KMS-11 (cell line): ENCODE data around the gene PAQR8.
A peak's percentile ranks its signal among the peaks of the same experiment; 100 is the strongest.

ENCODE experiments used
- H2AFZ ChIP-seq: fragments of 200-600 bp; sonication (generic); 2 replicates; pipeline ENCODE4 v1.6.1; 2016; ENCODE audit warnings: antibody characterized with exemption, mixed run types, low read depth
- H3K27ac ChIP-seq: fragments of 200-600 bp; sonication (generic); 2 replicates; pipeline ENCODE4 v1.6.1; 2016; ENCODE audit warnings: mild to moderate bottlenecking, mixed run types
- H3K27me3 ChIP-seq: fragments of 200-600 bp; sonication (generic); 2 replicates; pipeline ENCODE4 v1.6.1; 2017; ENCODE audit warnings: mild to moderate bottlenecking, low read depth, mixed run types, moderate library complexity; ENCODE audit not compliant: insufficient read depth
- H3K36me3 ChIP-seq: fragments of 200-600 bp; sonication (generic); 2 replicates; pipeline ENCODE4 v1.6.1; 2017; ENCODE audit warnings: mild to moderate bottlenecking, mixed run types; ENCODE audit not compliant: insufficient read depth
- H3K4me1 ChIP-seq: fragments of 200-600 bp; sonication (generic); 2 replicates; pipeline ENCODE4 v1.6.1; 2016; ENCODE audit warnings: mild to moderate bottlenecking, low read depth, mixed run types; ENCODE audit not compliant: poor library complexity, severe bottlenecking
- H3K4me2 ChIP-seq: fragments of 200-600 bp; sonication (generic); 2 replicates; pipeline ENCODE4 v1.7.0; 2016; ENCODE audit warnings: mild to moderate bottlenecking, mixed run types
- H3K4me3 ChIP-seq: fragments of 200-600 bp; sonication (generic); IDR thresholded peaks from 2 replicates; pipeline ENCODE4 v1.6.1; 2017; ENCODE audit warnings: low read depth, low read length, mixed read lengths; ENCODE audit not compliant: insufficient read depth
- H3K79me2 ChIP-seq: fragments of 200-600 bp; sonication (generic); 2 replicates; pipeline ENCODE4 v1.6.1; 2016; ENCODE audit warnings: low read depth, mixed run types; ENCODE audit not compliant: insufficient read depth
- H3K9ac ChIP-seq: fragments of 200-600 bp; sonication (generic); 2 replicates; pipeline ENCODE4 v1.6.1; 2016; ENCODE audit warnings: mild to moderate bottlenecking, mixed run types
- H4K20me1 ChIP-seq: fragments of 200-600 bp; sonication (generic); 2 replicates; pipeline ENCODE4 v1.6.1; 2016; ENCODE audit warnings: mild to moderate bottlenecking, mixed run types; ENCODE audit not compliant: insufficient read depth
- CTCF ChIP-seq: fragments of 200-600 bp; sonication (generic); conservative IDR thresholded peaks from 2 replicates; pipeline ENCODE4 v1.6.1; 2017; ENCODE audit warnings: low read depth, mild to moderate bottlenecking, antibody characterized with exemption, low read length, moderate library complexity, mixed read lengths

The PAQR8 gene

GRCh38 chr6:52347818-52348217, 14.1 kb upstream of the PAQR8 start:
- Histone ChIP-seq H2AFZ (no peak overlapping the region), H3K27ac (no peak overlapping the region), H3K79me2 (no peaks in the 10 kb centered on the region), H3K27me3 (no peaks in the 10 kb centered on the region), H4K20me1 (no peaks in the 10 kb centered on the region), H3K36me3 (no peaks in the 10 kb centered on the region), H3K9ac (no peak overlapping the region), H3K4me2 (no peak overlapping the region), H3K4me1 (peaks cover 6% of the 10 kb centered on the region), H3K4me3 (no peak overlapping the region)
- no peak for TF ChIP-seq CTCF

GRCh38 chr6:52351879-52352238, 10.1 kb upstream of the PAQR8 start:
- Histone ChIP-seq H4K20me1 (no peaks in the 10 kb centered on the region), H3K27me3 (no peaks in the 10 kb centered on the region), H3K4me3 (no peak overlapping the region), H3K4me1 (peaks cover 11% of the 10 kb centered on the region), H3K27ac (no peak overlapping the region), H3K79me2 (no peaks in the 10 kb centered on the region), H3K4me2 (no peak overlapping the region), H3K36me3 (no peaks in the 10 kb centered on the region), H3K9ac (no peak overlapping the region), H2AFZ (no peak overlapping the region)
- no peak for TF ChIP-seq CTCF

- Histone ChIP-seq H3K9ac (no peak overlapping the region), H3K27ac (no peak overlapping the region)
These were observed 9.5 kb upstream of the PAQR8 start for GRCh38 chr6:52352239-52353018.

GRCh38 chr6:52356017-52356416, 5.9 kb upstream of the PAQR8 start:
- no peak overlapping the region for H3K4me2 ChIP-seq
- H3K27me3 ChIP-seq, result no peaks in the 10 kb centered on the region
- TF ChIP-seq CTCF, result no peak
- no peaks in the 10 kb centered on the region for H4K20me1 ChIP-seq
- H3K79me2 ChIP-seq, result no peaks in the 10 kb centered on the region
- H2AFZ ChIP-seq, result no peak overlapping the region
- no peak overlapping the region for H3K4me3 ChIP-seq
- no peak overlapping the region for H3K9ac ChIP-seq
- H3K27ac ChIP-seq, result no peak overlapping the region
- no peaks in the 10 kb centered on the region for H3K36me3 ChIP-seq
- H3K4me1 ChIP-seq, result peaks cover 11% of the 10 kb centered on the region

More at GRCh38 chr6:52352239-52353018, 9.5 kb upstream of the PAQR8 start:
- Histone ChIP-seq H3K27me3 (no peaks in the 10 kb centered on the region), H4K20me1 (no peaks in the 10 kb centered on the region), H3K36me3 (no peaks in the 10 kb centered on the region), H2AFZ (no peak overlapping the region), H3K4me3 (no peak overlapping the region), H3K4me2 (0 out of 2 replicates have a peak overlapping the region, but pooled peaks have one; percentile 10), H3K79me2 (no peaks in the 10 kb centered on the region), H3K4me1 (peaks cover 11% of the 10 kb centered on the region)
- no peak for TF ChIP-seq CTCF
